Peyer's patch (tissue), 4 donors: ENCODE data around the gene CSNK1G1. TPM values are rescaled to one million over a fixed set of nuclear protein-coding genes. Genes with fewer than 3 reads are reported as not detected.

ENCODE experiments used
- DNase-seq, 3 donors: peaks; one replicate each; pipeline ENCODE4 v3.0.0-alpha.2; 2017 to 2019
- H3K27ac ChIP-seq, 4 donors: fragments of 200-600 bp; sonication (generic); one replicate each; pipeline ENCODE4 v1.5.1; 2016 to 2019
- H3K27me3 ChIP-seq, 2 donors: fragments of 200-600 bp; sonication (generic); one replicate each; pipeline ENCODE4 v1.5.1; 2019
- H3K36me3 ChIP-seq, 3 donors: fragments of 200-600 bp; sonication (generic); one replicate each; pipeline ENCODE4 v1.5.1; 2016 to 2019
- H3K4me1 ChIP-seq, 4 donors: fragments of 200-600 bp; sonication (generic); one replicate each; pipeline ENCODE4 v1.5.1; 2016 to 2019
- H3K4me3 ChIP-seq, 4 donors: fragments of 200-600 bp; sonication (generic); 1 replicate in 3 of 4; 2 replicates in 1 of 4; pipeline ENCODE4 v1.5.1; 2016 to 2019; ENCODE audit warnings: mild to moderate bottlenecking in 1 of 4
- H3K9me3 ChIP-seq, 4 donors: fragments of 200-600 bp; sonication (generic); one replicate each; pipeline ENCODE4 v1.5.1; 2016 to 2019; ENCODE audit warnings: mild to moderate bottlenecking in 1 of 4
- CTCF ChIP-seq, 6 experiments: fragments of 450-650 bp in 4 of 6; fragments of 200-600 bp in 2 of 6; sonication (generic) in 1 of 6; IDR thresholded peaks; one replicate each; pipeline ENCODE4 v1.5.1; 2017 to 2019; ENCODE audit warnings: antibody characterized with exemption in 6 of 6, mild to moderate bottlenecking in 3 of 6, moderate library complexity in 1 of 6
- POLR2A ChIP-seq, 2 donors: fragments of 450-650 bp; IDR thresholded peaks; one replicate each; pipeline ENCODE4 v1.5.1; 2017; ENCODE audit warnings: antibody characterized with exemption in 2 of 2, mild to moderate bottlenecking in 2 of 2, moderate library complexity in 2 of 2
- total RNA-seq, 4 donors: library from RNA; depleted of rRNA; stranded (reverse); fragments of >200 nt; gene quantifications; one replicate each; pipeline ENCODE4 v1.1.0, GENCODE V29; 2016

Gene CSNK1G1
- total RNA-seq, 4 donors from 2014 or later = 12.3 to 36.5 (median 24.2) TPM

- Histone ChIP-seq H3K27ac (no peak overlapping the region), H3K4me1 (peaks cover 5 to 29% (median 19%) of the 10 kb centered on the region in 4 donors), H3K4me3 (no peak overlapping the region), H3K9me3 (no peaks in the 10 kb centered on the region), H3K27me3 (peaks cover 0 to 16% of the 10 kb centered on the region in 2 donors), H3K36me3 (peaks cover 0 to 11% (median 0%) of the 10 kb centered on the region in 3 donors)
- TF ChIP-seq POLR2A (IDR thresholded peaks at IDR 0.05) = no peak
- no peak for TF ChIP-seq CTCF (IDR thresholded peaks at IDR 0.05)
- DNase-seq = no peak
These were observed 206.5 kb downstream of the CSNK1G1 start for GRCh38 chr15:64149424-64149823.

DNA sequence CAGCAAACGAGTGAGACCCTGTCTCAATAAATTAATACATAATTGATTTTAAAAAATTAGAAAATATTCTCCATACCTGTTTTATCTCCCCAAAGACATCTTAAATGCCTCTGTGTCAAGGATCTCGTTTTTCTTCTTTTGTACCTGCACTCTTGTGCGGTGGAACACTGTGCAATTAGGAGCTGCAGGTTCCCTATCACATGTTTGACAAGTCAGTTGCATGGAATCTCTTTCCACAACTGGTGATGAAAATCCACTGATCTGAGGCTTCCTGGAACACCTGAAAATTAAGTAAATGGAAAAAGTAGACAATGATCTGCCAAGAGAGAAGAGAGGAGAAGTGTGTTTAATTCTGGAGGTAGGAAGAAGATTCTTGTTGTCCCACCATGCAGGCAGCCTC, 207.4 kb downstream of the CSNK1G1 start:
- peaks cover 5 to 25% (median 16%) of the 10 kb centered on the region in 4 donors for H3K4me1 ChIP-seq
- H3K27me3 ChIP-seq = peaks cover 0 to 16% of the 10 kb centered on the region in 2 donors
- H3K9me3 ChIP-seq = no peaks in the 10 kb centered on the region
- H3K4me3 ChIP-seq = no peak overlapping the region
- no peak for TF ChIP-seq CTCF (IDR thresholded peaks at IDR 0.05)
- TF ChIP-seq POLR2A (IDR thresholded peaks at IDR 0.05) = no peak
- peaks cover 0 to 8% (median 0%) of the 10 kb centered on the region in 3 donors for H3K36me3 ChIP-seq
- no peak for DNase-seq
- no peak overlapping the region for H3K27ac ChIP-seq

- no peak for DNase-seq
- Histone ChIP-seq H3K27me3 (peaks cover 0 to 16% of the 10 kb centered on the region in 2 donors), H3K27ac (no peak overlapping the region), H3K4me1 (peaks cover 5 to 21% (median 13%) of the 10 kb centered on the region in 4 donors), H3K4me3 (no peak overlapping the region), H3K36me3 (peaks cover 0 to 13% (median 0%) of the 10 kb centered on the region in 3 donors), H3K9me3 (no peaks in the 10 kb centered on the region)
- TF ChIP-seq POLR2A (IDR thresholded peaks at IDR 0.05) = no peak
- TF ChIP-seq CTCF (IDR thresholded peaks at IDR 0.05) = no peak
These were observed 207.8 kb downstream of the CSNK1G1 start for GRCh38 chr15:64148168-64148567.

- peaks cover under 1 to 12% (median 7%) of the 10 kb centered on the region in 4 donors for H3K4me1 ChIP-seq
- peaks cover 0 to 17% (median 0%) of the 10 kb centered on the region in 3 donors for H3K36me3 ChIP-seq
- no peak overlapping the region for H3K27ac ChIP-seq
- no peak overlapping the region for H3K4me3 ChIP-seq
- TF ChIP-seq POLR2A (IDR thresholded peaks at IDR 0.05) (no peak), CTCF (IDR thresholded peaks at IDR 0.05) (no peak)
- H3K9me3 ChIP-seq = no peaks in the 10 kb centered on the region
- no peak for DNase-seq
- peaks cover 0 to 6% of the 10 kb centered on the region in 2 donors for H3K27me3 ChIP-seq
These were observed 208.9 kb downstream of the CSNK1G1 start for GRCh38 chr15:64146885-64147681.

GRCh38 chr15:64146520-64146884, 209.5 kb downstream of the CSNK1G1 start:
- Histone ChIP-seq H3K27ac (no peak overlapping the region), H3K4me3 (no peak overlapping the region), H3K9me3 (no peaks in the 10 kb centered on the region), H3K4me1 (peaks cover 0 to 6% (median 2%) of the 10 kb centered on the region in 4 donors), H3K36me3 (peaks cover 0 to 23% (median 0%) of the 10 kb centered on the region in 3 donors), H3K27me3 (peaks cover 0 to under 1% of the 10 kb centered on the region in 2 donors)
- DNase-seq = no peak
- TF ChIP-seq POLR2A (IDR thresholded peaks at IDR 0.05) = no peak
- no peak for TF ChIP-seq CTCF (IDR thresholded peaks at IDR 0.05)
